Measurements from ENCODE around the gene OR2H2. TPM values are rescaled to one million over a fixed set of nuclear protein-coding genes. Genes with fewer than 3 reads are reported as not detected.

Gene OR2H2
- total RNA-seq = not detected

DNA sequence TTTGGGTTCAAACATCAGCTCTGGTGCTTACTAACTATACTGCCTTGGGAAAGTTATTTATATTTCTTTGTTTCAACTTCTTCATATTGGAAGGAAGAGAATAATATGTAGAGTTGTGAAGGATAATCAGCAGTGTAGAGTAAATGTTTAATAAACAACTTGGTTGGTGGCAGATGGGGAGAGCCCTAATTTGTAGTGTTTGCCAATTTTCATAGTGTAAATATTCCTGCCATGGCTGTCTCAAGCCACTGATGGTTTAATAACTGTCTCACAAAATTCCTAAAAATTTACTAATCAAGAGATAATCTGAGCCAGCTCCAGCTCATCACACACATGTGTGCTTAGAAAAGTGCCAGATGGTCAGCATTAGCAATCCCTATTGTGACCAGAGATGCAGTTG, at the start of gene OR2H2:
Gene OR2H2, plus strand, starts transcription at position 301 of the 400 bp plus-strand sequence. CDS start 2,824 bp downstream, outside the sequence.
- no peak for DNase-seq

DNA sequence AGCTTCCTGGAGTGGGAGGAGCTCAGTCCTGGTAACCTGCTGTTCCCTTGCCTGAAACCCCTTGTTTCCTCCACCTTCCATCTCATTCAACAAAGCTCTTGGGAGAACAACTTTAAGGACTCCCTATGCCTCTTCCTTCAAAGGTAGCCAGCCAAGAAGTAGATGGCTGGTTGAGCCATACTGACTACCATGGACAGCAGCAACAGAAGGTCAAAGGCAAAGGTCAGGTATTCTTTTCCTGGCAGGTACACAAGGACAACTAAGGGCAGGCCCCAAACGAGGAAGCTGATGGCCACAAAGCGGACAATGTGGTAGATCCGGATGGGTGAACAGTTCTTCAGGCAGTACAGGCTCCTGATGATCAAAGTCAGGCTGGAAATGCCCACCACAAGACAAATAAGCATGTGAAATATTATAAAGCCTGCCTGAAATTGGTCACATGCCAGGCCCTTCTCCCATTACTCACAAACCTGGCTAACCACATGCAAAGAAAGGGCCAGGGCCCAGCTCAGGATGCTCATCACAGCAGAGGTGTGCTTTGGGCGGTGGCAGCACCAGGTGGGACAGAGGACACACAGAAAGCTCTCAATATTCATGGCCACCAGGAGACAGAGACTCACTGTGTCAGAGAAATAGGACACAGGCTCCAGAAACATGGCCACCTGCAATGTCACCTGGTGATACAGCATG, 47.1 kb upstream of the OR2H2 start:
- no peak for DNase-seq

DNA sequence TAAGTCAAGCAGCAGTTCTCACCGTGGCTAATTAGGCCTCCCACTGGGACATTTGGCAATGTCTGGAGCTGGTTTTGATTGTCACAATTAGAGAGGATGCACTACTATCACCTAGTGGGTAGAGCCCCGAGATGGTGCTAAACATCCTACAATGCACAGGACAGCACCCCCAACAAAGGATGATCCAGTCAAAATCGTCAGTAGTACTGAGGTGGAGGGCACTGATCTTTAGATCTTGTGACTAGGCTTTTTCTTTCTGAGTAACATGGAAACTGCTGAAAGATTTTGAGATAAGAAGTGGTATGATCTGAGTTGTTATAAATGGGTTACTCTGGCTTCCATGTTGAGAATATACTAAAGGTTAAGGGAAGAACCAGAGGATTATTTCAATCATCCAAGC, 37.3 kb upstream of the OR2H2 start:
- no peak for DNase-seq

DNA sequence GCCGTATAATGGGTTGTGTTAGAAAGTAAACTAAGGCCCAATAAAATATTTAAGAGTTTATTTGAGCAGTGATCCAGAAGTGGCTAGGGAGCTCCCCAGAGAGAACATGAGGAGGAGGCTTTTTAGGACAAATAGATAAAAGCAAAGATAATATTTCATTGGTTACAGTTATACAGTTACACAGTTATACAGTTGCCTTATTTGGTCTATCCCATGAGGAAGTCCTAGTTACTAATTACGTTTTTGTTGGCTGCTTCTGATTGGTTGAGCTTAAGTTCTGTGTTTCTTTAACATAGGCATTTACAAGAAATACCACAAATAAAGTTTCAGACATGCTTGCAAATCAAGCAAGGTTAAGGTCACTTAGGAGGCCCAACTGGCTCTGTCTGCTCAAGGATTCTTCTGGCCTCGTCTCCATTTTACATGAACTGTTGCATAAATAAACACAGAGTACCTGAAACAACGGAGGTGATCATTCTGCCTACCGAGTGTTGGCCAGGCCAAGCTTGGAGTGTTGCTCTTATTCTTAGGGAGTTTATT, 32.3 kb upstream of the OR2H2 start:
- no peak for DNase-seq

DNA sequence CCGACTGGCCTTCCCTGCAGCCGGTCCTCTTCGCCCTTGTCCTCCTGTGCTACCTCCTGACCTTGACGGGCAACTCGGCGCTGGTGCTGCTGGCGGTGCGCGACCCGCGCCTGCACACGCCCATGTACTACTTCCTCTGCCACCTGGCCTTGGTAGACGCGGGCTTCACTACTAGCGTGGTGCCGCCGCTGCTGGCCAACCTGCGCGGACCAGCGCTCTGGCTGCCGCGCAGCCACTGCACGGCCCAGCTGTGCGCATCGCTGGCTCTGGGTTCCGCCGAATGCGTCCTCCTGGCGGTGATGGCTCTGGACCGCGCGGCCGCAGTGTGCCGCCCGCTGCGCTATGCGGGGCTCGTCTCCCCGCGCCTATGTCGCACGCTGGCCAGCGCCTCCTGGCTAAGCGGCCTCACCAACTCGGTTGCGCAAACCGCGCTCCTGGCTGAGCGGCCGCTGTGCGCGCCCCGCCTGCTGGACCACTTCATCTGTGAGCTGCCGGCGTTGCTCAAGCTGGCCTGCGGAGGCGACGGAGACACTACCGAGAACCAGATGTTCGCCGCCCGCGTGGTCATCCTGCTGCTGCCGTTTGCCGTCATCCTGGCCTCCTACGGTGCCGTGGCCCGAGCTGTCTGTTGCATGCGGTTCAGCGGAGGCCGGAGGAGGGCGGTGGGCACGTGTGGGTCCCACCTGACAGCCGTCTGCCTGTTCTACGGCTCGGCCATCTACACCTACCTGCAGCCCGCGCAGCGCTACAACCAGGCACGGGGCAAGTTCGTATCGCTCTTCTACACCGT, 31.5 kb upstream of the OR2H2 start:
- no peak for DNase-seq

DNA sequence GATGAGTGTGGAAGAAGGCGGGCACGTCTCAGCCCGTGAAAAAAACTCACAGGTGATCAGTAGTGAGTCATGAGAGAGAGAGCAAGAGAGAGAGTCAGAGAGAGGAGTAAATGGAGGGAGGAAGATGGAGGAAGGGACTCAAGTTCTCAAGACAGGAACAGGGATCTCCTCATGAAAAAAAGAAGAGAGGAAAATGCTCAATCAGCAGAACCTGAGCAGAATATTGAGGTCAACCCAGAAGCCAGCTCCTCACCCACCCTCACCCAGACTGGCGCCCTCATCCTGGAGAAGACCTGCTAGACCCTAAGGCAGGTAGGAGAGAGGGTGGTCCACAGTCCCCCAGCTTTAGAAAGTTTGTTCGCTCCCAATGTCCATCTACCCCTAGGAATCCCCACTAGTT, 30.2 kb upstream of the OR2H2 start:
- no peak for DNase-seq

DNA sequence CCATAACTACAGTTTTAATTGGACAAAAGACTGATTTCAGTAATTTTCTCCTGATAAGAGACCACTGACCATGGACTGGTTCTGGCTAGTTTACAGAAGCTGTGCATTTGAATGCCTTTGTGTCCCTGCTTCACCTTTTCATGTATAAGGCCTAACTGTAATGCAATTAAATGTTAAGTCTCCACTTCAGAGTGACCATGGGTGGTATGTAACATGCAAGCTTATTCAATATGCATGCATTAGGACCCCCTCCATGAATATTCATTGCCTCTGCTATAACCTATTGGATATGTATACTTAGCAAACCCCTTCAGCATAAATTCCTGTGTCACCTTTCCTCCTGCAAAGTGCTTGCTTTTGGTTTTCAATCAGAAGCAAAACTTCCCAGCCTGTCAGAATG, 27.6 kb upstream of the OR2H2 start:
- DNase-seq = no peak

DNA sequence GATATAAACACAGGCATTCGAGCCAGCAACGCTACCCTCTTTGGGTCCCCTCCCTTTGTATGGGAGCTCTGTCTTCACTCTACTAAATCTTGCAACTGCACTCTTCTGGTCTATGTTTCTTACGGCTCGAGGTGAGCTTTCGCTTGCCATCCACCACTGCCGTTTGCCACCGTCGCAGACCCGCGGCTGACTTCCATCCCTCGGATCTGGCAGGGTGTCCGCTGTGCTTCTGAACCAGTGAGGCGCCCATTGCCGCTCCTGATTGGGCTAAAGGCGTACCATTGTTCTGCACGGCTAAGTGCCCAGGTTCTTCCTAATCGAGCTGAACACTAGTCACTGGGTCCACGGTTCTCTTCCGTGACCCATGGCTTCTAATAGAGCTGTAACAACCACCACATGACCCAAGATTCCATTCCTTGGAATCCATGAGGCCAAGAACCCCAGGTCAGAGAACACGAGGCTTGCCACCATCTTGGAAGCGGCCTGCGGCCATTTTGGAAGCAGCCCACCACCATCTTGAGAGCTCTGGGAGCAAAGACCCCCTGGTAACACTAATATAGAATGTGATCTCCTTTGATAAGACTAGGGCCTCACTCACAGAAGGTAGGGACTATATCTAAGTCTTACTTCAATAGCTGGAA, 26.4 kb upstream of the OR2H2 start:
- no peak for DNase-seq

DNA sequence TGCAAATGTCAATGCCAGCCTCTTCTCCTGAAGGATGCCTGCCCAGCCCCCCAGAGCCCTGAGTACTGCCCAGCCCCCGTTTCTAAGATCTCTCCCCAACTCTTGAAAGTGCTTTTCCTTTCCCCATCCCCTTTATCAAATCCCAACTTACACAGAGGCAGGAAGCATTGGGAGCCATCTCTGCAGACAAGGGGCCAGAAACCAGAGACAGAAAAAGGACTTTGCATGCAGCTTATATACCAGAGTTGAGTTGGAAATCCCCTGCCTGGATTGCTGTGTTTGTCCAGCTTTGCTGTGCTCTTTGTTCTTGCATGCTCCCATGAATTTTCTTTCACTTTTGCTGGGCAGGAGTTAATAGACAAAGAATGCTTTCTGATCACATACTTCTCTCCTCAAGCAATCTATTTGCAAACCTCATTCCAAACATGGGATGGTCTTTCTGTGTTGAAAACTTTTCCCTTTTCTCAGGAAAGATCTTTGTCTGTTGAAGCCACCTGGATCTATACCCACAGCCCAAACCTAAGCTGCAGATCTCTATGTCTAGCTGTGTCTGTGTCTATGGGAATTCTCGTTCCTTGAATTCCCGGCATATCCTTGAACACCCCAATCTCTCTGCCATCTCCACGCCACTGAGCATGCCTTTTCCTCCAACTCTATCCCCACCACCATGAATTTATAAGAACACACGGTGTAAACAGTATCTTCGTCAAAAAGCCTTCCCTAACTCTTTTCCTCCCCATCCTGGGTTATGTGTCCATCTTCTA, 25.2 kb upstream of the OR2H2 start, which contains the start of gene UBD:
Gene UBD, minus strand, starts transcription at position 209 of the 764 bp plus-strand sequence. Its CDS starts 31 bp downstream, at position 178.
- no peak for DNase-seq

DNA sequence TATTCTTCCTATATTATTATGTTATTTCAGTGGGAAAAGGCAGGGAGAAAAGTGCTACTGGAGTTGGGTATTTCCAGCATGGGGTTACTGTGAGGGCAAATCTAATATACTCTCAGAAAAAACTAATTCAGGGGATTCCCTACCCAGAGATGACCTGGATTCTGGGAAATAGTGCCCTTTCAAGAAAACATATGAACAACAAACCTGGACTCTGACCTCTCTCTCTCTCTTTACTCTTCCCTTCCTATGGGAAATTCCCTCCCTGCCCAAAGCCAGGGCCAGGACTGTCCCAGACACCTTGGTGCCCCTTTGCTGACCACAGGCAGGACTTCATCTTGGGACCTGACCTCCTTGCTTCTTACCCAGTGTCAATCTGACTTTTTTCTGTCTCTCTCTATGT, 23.8 kb upstream of the OR2H2 start:
- no peak for DNase-seq

DNA sequence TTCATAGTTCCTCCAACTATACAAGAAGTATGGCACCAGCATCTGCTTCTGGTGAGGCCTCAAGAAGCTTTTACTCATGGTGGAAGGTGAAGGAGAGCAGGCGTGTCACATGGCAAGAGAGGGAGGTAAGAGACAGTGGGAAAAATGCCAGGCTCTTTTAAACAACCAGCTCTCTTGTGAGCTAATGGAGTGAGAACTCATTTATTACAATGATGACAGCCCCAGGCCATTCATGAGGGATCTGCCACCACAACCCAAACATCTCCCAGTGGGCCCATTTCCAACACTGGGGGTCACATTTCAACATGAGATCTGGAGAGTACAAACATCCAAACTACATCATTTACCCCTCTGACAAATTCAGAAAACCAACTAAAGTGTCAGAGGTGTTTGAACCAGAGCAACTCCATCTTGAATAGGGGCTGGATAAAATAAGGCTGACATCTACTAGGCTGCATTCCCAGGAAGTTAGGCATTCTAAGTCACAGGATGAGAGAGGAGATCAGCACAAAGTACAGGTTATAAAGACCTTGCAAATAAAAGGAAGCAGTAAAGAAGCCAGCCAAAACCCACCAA, 23.2 kb upstream of the OR2H2 start:
- DNase-seq = no peak

DNA sequence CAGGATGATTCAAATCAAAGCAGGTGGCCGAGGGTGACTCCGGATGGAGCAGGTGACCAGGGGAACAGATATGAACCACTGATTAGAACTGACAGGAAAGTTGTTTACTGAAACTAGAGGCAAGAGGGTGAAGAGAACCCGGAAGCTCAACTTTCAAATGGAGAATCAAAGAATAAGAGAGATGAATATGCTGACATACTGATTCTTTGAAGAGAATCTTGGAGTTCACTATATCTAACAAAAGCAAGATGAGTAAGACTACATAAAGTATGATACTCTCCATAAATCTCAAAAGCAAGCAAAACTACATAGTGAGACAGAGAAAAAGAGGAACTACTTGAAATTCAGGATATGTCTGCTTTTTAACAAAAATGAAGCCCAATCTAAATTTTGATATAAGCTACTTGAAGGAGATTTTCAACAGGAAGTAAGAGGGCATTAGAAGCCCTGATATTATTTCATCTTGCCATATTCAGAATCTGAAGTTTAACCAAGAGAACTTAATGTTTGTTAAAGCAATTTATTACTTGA, 21.4 kb upstream of the OR2H2 start:
- no peak for DNase-seq

DNA sequence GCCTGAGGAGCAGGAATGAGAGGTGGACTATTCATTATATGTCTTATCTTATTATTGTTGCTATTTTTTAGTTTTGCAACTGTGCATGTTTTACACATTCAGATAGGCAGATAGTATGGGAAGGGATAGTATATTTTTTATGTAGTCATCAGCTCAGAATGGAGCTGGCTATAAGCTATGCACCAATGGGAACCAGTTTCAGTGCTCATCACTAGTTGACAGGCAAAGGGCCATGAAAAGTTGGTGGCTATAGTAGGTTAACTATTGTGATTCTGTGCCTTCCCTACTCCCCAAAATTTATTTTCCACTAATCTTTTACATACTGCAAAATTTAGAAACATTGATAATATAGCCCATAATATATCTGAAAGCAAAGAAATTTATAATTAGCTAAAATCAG, 20.0 kb upstream of the OR2H2 start:
- DNase-seq = no peak

DNA sequence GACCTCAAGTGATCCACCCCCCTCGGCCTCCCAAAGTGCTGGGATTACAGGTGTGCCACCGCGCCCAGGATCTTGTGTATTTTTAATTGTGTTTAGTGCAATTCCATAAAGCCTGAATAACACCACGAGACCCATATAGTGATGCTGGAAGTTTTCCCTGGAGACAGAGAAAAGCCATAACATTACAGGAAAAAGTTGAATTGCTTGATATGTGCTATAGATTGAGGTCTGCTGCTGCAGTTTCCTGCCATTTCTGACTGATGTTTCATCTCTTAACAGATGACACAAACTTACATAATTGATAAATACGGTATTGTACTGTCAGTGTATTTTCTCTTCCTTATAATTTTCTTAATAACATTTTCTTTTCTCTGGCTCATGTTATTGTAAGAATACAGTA, 18.1 kb upstream of the OR2H2 start:
- DNase-seq = no peak

DNA sequence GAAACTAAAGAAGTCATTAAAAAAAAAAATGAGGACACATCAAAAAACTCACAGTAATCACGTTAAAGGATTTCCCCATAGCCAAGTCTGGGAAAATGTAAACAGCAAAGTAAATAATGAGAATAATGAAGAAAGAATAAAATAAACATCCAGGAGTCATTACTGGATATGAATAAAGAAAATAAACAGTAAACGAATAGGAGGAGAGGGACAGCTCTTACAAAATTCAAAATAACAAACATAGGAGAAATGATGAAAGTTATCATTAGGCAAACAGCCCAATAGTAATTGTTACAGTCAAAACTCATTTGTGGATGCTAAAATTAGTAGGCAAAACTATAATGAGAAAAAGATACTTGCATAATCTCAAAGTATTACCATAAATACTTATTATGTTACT, 17.4 kb upstream of the OR2H2 start:
- DNase-seq = no peak

DNA sequence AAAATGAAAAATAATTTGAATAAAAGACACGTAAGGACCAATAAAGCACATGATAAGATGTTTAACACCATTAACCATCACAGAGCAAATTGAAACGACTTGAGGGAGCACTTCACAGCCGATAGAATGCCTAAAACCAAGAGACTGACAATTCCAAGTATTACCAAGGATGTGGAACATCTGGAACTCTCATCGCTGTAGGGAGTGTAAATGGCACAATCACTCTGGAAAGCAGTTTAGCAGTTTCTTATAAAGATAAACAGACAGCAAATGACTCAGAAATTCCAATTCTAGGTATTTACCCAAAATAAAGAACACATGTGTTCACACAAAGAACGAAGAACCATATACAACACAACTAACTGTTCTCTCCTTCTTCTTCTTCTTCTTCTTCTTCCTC, 16.9 kb upstream of the OR2H2 start:
- DNase-seq = no peak

DNA sequence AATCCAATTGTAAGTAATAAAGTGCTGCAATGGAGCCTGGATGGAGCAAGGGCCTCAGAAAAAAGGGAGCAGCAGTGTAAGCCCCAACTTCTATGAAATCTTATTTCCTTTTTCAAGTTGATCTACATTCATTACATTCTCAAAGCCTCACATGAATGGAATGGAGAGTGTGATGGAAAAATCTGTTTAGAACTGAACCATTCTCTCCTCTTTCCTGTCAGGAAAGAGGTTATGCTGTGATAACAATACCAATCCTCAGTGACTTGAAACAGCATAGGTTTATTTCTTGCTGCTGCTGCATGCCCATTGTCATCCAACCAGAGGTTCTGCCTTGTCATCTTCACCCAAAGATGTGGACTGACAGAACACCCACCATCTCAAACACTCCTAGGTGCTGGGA, 8.9 kb upstream of the OR2H2 start:
- no peak for DNase-seq

DNA sequence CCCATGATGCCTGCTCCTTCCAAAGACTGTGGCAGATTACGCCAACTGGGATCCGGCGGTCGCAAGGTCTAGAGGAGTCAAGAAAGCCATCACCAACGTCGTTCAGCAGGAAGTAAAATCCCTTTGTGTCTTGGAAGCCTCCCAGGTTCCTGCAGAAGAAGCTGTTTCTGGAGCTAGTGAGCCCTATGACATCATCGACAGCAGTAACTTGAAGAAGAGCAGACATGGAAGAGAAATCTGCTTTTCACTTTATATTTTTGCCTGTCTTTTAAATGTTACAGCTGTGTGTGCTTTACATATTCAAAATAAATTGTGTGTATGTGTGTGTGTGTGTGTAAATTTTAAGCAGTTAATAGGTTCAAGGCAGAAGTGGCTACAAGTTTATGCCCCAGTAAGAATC, 7.4 kb upstream of the OR2H2 start:
- DNase-seq = no peak

DNA sequence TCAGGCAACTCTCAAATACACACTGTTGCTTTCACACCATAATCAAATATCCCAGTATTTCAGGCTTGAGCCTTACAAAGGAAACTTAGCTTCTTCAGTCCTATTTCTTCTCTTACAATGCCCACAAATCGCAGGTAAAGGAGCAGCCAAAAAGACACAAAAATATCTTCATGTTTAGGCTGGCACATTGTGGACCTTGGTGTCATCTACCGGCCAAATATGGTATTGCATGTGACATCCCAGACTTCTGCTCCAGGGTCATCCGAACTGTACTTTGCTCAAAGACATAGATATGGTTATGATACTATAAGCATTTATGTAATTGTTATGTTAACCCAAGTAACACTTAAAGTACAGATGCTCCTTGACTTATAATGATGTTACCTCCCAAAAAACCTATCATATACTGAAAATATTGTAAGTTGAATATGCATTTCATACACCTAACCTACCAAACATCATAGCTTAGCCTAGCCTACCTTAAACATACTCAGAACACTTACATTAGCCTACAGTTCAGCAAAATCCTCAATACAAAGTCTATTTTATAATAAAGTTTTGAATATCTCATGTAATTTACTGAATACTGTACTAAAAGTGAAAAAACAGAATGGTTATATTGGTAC, 4.6 kb downstream of the OR2H2 start:
- peak; percentile 28 for DNase-seq

DNA sequence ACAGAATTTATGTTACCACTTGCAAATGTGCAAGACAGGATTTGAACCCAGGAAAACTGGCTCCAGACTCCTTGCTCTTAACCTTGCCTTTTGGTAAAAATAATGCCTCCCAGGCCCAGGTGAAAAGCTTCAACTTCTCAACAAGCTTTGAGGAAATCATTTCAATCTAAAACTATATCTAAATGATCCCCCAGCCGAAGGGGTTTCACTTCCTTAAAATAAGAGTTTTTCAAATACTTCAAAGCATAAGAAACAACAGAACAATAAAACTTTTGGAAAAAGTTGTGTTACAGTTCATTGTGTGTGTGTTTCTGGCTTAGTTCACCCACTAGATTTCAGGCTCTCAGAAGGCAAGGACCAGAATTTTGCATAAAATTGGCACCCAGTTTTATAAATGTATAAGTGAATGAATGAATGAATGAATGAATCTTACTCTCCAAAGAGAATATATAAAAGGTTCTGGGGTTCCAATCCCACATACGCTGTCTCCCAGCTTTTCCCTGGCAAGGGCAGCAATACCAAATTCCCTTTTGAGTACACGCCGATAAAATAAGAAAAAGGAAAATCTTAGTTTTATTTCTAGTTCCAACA, 5.4 kb downstream of the OR2H2 start:
- DNase-seq = no peak

DNA sequence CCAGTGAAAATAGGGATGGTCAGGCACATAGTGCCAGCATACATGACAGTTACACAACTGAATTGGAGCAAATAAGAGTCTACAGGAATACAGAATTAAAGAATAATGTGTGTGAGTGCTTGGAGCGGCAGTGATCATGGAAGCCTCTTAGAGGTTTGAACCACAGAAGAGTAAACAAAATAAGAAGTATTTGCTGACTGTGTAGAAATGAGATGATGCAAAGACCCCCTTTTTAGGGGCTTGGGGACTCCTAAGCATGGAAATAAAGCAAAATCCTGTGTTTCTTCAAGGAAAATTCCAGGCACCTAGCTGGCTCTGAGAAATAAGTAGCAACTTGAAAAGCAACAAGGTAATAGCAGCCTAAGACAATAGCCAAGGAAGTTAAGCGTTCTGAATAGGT, 6.8 kb downstream of the OR2H2 start:
- no peak for DNase-seq
